ENCODE data around the gene VANGL1. TPM values are rescaled to one million over a fixed set of nuclear protein-coding genes. Genes with fewer than 3 reads are reported as not detected.

VANGL1 gene
- total RNA-seq, 1 donor, result 11.8 TPM

DNA sequence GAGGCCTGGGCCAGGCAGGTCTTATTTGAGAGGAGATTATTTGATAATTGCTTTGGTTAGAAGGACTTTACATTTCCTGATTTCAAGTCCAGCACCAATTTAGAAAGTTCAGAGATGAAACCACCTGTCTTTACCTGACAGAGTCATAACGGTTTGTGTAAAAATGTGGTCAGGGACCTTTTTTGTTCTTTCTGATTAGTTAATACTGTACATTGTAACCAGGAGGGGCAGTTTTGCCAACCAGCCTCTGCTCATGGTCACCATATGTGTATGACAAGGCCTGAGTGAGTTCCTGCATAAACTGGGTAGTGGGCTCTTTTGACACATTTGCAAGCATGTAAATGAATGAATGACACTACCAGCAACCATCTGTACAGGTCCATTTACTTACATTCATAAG lies 55.8 kb downstream of the VANGL1 start:
- no peak for DNase-seq (ENCODE audit: low read depth in 2 of 3, low spot score in 2 of 3)

DNA sequence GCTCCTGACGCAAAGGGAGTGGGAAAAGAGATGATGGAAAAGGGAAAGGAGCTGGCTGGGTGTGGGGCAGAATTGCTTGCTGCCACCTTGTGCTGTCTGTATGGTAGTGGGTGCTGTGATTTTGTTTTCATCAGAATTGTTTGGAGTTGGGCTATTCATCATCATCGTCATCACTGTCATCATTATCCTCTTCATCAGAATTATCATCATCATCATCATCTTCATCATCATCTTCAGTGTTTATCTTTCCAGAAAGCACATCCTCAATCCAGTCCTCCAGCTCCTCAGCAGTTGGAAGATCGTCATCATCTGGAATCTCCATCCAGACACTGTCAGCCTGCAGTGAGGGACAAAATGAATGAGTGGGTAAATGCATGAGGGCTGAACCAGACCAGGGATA lies 59.3 kb downstream of the VANGL1 start:
- no peak for DNase-seq (ENCODE audit: low read depth in 2 of 3, low spot score in 2 of 3)

DNA sequence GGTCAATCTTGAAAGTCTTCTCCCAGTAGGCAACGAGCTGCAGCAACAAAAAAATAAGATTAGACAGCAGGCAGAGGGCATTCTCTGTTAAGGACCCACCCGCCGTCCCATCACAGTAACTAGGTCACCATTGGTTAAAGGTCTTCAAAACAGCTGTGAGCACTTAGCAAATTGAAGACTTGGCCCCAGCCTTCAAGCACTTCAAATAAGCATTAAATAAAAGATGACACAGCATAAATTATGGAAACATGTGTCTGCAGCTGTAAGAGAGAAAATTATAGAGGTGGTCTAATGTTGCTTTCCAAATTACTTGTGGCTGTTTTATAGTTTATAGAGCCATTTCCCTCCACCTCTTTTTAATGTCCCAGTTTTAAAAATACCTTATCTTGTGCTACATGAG lies 61.2 kb downstream of the VANGL1 start:
- DNase-seq (ENCODE audit: low read depth in 2 of 3, low spot score in 2 of 3), result no peak

DNA sequence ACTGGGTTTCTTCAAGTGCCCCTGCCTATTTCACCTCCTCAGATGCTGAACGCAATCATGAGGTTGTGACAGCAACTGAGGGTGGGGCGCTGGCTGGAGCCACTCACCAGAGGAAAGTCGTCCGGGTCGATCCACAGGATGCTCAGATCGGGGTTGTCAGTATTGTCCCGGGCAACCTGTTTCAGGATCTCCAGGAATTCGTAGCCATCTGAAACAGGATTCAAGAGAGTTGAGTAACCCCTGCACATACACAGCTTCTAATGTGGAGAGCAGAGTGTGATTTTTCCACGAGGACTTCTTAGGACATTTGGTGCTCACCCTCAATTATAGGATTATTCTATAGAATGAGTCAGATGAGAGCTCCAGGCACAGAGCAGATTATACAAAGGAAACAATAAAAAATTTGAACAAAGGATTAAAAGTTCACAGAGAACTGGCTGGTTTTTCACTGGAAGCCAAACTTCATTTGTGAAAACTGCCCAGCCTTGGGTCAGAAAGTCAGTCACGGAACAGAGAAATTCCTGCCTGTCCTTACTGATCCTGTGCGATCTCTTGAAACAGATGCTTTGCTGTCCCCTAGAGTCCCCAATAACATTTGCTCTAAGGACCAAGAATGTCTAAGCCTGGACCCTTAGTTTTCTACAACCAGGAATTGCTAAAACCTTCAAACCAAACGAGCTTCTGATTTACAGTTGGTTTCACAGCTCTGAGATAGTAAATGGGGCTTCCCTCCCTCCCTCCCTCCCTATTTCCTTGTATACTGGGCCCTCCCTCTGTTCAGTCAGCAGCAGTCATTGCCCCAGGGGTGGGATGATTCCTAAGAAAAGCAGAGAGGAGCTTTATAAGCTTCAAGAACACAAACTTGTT lies 63.5 kb downstream of the VANGL1 start:
- no peak for DNase-seq (ENCODE audit: low read depth in 2 of 3, low spot score in 2 of 3)

DNA sequence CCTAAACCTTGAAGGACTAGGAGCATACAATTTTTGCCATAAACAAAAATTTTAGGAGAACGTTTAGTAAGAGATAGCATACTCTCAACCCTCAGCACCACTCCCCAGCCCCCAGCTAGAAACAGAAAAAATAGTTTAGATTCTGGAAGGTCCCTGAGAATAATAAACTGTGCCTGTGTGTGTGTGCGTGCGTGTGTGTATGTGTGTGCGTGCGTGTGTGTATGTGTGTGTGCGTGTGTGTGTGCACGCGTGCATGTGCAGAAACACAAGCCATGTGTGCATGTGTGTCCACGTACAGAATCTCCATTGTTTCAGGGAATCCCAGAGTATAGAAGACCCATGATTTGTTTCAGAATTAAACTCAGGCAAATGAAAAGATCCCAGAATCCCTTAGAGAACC lies 64.2 kb downstream of the VANGL1 start:
- no peak for DNase-seq (ENCODE audit: low read depth in 2 of 3, low spot score in 2 of 3)

DNA sequence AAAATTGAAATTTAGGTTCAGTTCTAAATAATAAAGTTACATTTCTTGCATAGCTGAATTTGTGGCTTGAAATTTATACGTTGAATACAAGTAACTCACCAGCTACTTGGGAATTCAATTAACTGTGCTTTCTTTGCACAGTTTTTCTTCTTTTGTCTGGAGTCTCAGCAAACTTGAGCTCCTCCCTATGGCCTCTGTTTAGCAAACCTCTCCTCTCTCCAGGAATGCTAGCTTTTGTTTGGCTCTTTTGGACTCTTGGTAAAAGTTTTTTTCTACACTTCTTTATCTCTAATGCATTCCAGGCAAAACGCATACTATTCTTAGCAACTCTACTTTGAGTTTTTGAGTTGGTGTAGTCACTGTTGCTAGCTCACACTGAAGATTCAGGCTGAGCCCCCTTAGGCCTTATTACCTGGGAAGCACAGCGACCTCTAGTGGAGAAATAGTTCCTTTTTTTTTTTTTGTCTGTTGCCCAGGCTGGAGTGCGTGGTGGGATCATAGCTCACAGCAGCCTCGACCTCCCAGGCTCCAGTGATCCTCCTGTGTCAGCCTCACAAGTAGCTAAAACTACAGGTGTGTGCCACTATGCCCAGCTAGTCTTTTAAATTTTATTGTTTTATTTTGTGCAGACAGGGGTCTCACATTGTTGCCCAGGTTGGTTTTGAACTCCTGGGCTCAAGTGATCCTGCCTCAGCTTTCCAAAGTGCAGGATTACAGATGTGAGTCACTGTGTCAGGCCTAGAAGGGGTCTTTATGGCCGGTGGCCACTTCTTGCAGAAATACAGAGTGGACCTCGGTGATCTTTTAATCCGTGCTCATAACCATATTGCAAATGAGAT lies 65.0 kb downstream of the VANGL1 start:
- DNase-seq (ENCODE audit: low read depth in 2 of 3, low spot score in 2 of 3), result peak in 2 of 3 donors; percentile 41 to 70

DNA sequence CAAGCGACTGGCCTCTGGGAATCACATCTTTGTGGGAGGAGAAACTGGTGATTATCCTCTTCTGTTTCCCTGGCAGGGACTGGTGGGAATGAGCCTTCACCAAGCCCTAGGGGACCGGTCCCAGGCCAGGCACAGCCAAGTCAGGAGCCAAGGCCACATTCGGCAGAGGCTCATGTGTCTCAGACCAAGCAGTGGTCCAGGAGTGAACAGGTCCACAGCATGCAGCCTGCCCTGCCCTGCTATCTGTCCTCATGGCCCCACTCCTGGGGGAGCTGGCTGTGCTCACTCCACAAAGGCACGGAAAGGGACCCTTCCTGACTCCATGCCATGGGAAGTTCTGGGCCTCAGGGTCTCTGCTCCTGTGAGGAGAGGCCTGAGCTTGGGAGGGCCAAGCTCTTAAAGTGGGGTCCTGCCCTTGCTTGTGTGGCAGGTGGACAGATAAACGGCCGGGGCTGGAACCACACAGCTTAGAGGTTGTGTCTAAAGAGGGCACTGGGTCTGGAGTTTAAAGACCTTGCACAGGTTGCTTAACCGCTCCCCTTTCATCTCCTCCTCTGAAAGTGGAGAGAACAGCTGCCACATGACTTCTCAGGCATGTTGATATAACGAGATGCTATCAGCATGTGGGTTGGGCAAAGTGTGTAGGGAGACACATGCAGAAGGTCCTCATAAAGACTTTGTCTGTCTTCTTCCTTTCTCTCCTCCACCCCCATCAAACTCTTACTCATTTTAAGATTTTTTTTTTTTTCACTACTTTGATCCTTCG lies 69.3 kb downstream of the VANGL1 start:
- DNase-seq (ENCODE audit: low read depth in 2 of 3, low spot score in 2 of 3), result no peak

DNA sequence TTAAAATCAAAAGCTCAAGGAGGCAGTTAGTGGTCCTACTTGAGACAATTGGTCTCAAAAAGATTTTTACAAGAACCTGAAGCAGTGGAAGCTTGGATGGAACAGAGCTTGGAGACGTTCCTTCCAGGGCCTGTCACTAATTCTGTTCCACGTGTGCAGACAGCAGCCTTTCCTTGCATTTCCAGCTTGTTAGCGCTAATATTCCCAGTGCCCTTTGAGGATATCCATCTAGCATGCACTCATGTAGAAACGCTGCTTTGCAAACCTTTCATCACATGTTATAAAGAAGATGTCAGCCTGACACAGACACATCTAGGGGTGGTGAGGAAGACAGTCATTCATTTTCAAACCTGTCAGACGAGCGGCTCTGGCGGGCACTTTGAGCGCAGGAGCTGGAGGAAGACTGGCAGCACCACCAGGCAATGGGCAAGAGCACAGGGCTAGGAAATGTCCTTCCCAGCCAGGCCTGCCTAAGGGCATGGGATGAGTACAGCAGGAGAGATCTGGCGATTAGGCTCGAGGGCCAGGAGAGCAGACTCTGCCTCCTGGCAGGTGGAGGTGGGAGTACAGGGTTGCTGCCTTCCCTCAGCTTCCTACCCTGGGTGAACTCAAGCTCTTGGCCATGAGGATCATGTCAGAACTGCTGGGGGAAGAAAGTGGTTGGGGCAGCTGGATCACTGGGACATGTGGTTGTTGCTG lies 71.3 kb downstream of the VANGL1 start:
- no peak for DNase-seq (ENCODE audit: low read depth in 2 of 3, low spot score in 2 of 3)

DNA sequence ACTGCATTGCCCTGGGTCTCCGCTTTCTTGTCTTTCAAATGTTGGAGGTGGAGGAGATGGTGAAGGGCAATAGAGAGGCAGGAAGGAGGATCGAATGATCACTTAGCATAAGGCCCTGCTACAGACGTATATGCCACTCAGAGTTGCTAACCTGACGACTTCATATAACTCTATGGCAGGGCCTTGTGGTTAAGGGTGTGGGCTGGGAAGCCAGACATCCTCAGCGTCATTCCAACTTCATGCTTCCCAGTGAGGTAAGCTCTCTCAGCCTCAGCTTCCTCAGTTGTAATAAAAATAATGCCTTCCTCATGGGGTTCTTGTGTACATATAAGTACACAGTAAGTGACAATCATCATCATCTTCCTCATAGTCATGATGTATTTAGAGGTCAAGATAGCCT lies 72.1 kb downstream of the VANGL1 start:
- DNase-seq (ENCODE audit: low read depth in 2 of 3, low spot score in 2 of 3), result no peak

DNA sequence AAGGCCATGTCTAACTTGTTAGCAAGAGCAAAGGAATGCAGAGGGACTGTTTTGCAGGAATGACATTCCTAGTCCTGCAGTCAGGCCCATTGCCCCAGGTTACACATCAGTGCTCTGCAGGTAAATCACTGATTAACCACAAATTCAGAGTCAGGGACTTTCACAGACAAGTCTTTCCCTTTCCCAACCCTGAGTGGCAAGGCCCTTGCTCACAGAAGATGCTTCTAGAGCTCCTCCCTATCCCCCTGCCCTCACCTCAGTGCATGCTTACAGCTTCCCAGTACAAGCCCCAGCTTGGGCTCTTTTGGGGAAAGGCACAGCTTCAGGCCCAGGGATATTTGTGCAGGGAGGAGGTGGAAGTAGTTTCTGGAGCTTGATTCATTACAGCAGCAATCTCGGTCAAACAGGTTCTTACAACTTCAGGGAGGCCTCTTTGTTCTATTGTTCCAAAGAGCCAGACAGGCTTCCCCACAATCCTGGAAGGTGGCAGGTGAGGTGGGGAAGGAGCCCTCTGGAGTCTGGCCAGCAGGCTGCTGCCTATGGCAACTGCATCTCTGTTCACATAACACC lies 72.9 kb downstream of the VANGL1 start:
- no peak for DNase-seq (ENCODE audit: low read depth in 2 of 3, low spot score in 2 of 3)

DNA sequence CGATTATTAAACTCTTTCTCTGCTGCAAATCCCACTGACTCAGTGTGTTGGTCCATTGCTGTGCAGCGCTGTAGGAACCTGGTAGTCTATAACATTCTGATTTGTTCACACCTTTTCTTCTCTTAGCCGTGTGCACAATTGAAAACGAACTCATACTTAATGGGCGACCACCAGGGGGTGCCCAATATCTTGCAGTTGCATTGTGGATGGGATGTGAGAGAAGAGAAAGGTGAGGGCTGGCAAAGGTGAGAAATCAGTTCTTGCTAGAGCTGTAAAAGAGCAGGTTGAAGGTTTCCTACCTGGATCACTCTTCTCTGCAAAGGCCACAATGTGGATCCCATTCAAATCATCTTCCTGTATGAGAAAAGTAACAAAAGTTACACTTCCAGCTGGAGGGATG lies 75.8 kb downstream of the VANGL1 start:
- DNase-seq (ENCODE audit: low read depth in 2 of 3, low spot score in 2 of 3), result peak in 2 of 3 donors; percentile 43 to 56

DNA sequence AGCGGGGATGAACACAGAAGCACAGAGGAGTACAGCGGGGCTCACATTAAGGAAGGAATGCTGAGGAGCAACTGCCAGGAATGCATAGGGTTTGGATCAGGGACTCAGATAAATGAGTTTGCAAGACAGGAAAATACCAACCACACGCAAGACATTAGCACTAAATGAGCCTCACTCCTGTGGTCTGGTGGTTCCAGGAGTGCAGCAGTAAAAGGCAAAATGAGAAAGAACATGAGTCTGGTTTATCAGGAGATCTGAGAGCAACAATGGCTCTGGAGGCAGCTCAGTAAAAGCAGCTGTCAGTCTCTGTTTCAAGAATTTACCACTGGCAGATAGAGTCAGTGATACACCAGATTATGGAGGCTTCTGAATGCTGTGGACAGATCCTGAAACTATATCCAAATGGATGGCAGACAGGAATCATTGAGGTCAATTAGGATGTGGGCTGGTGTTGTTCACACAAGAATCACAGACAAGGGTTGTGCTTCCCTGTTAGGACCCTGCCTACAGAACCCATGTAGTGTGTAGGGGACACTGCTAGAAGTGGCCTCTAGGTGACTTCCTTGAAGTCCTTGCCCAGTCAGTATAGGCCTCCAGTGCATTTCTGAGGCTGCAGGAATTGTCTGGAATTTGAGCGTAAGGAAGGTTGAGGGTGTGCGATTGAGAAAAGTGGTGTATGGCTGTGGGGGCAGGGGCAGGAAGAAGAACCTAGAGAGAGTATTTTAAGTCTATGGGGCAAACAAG lies 76.4 kb downstream of the VANGL1 start:
- DNase-seq (ENCODE audit: low read depth in 2 of 3, low spot score in 2 of 3), result no peak

DNA sequence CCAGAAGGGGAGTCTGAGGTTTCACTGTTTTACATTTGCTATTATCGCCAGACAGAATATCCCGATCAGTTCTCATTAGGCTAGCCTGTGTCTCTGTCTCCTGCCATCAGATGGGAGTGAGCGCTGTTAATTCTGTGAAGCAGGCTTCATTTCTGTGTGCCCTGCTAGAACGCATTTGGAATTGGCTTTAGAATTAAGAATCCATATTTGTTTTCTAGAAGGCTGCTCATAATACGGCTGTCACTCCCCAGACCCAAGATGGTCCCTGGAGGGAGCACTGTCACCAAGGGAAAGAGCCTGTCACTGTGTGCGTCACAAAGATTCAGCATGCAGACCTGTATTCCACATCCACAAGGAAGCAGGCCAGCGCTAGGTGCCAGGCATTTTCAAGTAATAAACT lies 77.5 kb downstream of the VANGL1 start:
- no peak for DNase-seq (ENCODE audit: low read depth in 2 of 3, low spot score in 2 of 3)

DNA sequence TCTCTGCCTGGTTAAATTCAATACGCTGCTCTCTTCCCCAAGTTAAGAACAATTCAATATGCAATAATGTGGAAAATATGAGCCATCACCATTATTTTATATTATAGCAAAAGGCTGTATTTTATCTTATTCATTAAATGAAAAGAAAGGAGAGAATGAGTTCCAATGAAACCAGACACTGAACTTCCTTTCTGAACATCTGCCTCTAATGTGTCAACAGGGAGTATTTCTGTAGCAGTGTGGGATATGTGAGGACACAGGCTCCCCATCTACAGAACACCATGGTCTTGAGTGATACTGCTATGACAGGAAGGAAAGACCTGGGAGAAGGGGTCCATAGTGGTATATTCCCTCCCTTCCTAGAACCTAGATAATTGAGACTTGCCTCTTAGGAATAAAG lies 80.5 kb downstream of the VANGL1 start:
- no peak for DNase-seq (ENCODE audit: low read depth in 2 of 3, low spot score in 2 of 3)

DNA sequence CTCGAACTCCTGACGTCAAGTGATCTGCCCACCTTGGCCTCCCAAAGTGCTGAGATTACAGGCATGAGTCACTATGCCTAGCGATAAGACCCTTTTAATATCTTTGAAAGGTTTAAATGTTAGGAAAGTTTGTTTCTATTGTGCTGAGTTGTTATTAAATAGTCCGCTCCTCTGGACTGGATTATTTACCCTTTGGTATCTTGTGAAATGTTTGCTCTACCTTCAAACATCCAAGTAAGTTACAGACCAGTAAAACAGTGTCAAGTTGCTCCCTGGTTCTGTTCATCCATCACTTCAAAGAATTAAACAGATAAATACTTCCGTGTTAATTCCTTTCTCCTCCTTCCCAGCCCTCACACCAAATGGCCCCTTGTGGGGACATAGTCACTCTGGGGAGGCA lies 82.0 kb downstream of the VANGL1 start:
- DNase-seq (ENCODE audit: low read depth in 2 of 3, low spot score in 2 of 3), result no peak

DNA sequence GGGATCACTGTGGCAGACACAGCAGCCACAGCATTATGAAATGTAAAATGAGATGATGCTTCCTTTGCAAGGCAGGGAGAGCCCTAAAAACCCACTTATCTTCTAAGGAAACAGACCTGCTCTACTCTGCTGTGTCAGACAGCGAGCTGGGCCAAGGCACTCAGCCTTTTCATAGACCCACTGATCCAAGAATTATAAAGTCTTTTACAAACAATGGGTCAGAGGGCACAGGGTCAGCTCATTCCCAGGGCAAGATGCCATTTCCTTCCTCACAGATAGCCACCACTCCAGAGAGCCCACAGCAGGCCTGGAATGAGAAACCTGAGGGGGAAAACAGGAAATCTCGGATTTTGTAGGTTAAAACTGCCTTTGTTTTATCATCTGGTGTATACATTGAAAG lies 83.8 kb downstream of the VANGL1 start:
- no peak for DNase-seq (ENCODE audit: low read depth in 2 of 3, low spot score in 2 of 3)

DNA sequence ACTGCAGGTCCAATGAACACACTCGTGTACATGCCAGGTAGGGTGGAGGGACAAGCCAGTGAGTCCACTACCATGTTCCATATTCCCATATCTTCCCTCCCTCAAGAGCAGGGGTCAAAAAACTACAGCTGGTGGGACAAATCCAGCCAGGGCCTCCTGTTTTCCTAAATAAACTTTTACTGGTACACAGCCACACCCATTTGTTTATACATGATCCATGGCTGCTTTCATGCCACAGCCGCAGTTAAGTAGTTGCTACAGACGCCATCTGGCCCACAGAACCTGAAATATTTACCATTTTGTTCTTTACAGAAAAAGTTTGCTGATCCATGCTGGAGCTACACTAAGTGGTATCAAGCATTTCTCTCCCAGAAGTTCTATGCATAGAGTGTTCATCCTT lies 84.4 kb downstream of the VANGL1 start:
- DNase-seq (ENCODE audit: low read depth in 2 of 3, low spot score in 2 of 3), result no peak

DNA sequence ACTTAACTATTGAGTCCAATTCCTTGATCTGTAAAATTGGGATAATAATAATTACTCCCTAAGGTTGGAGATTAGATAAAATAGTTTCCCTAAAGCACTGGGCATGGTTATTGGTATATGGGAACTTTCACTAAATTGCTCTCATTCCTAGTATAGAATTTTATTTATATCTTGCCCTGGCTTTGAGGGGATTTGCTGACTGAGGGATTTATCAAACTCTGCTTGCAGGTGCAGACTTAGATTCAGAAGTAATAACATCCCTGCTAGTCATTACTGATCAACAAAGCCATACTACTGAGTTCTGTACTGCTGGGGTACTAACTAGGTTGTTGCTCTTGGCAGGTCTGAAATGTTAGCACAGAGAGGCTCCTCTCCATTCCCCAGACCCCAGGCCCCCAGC lies 84.8 kb downstream of the VANGL1 start:
- no peak for DNase-seq (ENCODE audit: low read depth in 2 of 3, low spot score in 2 of 3)

DNA sequence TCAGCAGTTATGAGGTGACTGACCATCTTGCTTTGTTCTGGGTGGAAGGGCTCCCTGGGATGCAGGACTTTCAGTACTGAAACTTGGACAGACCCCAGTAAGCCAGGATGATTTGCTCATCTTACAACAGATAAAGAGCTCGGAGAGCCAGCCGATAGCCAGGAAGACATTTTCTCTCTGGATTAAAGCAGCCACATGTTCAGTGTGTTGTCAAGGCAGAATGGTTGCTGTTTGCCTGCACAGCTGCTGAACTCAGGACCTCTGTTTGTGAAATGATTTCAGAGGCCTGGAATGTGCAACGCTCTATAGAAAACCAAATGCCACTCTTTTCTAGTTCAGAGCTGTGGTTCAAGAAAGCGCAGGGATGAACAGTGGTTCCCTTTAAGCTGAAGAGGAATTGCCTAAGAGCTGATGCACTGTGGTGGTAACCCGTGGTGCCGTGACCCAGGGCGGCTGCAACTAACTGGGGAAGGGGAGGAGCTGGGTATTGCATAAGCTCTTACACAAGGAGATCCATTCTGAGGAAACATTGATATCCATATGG lies 86.0 kb downstream of the VANGL1 start:
- peak in 1 of 3 donors; percentile 16 for DNase-seq (ENCODE audit: low read depth in 2 of 3, low spot score in 2 of 3)
